ENCODE measurements around the gene B3GNT5.

DNA sequence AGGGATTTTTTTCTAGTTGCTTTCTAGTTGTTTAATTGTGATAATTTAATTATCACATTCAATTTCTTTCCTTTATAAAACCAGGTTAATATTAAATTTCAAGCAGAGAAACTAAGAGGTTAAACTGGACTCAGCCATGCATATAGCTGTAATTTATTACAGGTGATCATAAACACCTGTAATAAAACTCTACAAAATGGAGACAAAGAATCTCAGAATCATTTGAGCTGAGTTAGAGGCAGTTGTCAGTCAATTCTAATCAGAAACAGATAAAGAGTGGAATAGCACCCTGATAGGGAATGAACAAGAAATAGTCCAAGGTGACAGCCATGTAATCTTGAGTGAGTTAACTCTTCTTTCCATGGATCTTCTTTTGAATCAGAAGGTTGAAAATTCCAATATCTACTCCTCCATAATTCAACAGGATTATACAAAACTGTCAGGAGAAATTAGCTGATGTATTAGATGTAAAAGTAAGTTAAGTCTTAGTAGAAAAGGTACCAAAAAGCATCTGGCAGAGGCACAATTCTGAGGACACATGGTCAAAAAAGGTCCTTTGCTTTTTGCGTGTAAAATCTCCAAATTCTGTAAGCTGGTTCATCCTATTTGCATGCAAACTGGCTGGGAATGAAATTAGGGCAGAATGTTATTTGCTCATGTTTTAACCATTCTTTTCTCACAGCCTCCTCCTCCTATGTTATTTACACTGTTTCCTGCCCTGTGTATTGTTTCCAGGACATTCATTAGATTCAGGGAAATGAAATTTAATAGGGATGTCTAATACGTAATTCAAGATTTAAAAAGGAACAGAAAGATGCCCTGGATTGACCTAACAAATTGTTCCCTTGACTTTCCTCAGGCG lies 39.4 kb upstream of the B3GNT5 start:
- TF ChIP-seq CTCF (IDR thresholded peaks at IDR 0.05 in 4 of 5, conservative IDR thresholded peaks at IDR 0.05 in 1 of 5) (no peak), POLR2A (IDR thresholded peaks at IDR 0.05) (no peak)

Measured in gastrocnemius medialis (tissue), 4 donors.